ENCODE data around the gene PAIP2.
"Not testable (repeated sequence)": the region's sequence is repeated elsewhere in the genome, so short reads cannot be mapped to it uniquely, and the experiment has no call there.

The PAIP2 gene

GRCh38 chr5:139379626-139380449 lies 38.2 kb downstream of the PAIP2 start:
- no peak for DNase-seq

GRCh38 chr5:139381837-139382761 lies 40.4 kb downstream of the PAIP2 start:
- no peak for DNase-seq

GRCh38 chr5:139382807-139383206 lies 41.2 kb downstream of the PAIP2 start:
- DNase-seq, result no peak

DNA sequence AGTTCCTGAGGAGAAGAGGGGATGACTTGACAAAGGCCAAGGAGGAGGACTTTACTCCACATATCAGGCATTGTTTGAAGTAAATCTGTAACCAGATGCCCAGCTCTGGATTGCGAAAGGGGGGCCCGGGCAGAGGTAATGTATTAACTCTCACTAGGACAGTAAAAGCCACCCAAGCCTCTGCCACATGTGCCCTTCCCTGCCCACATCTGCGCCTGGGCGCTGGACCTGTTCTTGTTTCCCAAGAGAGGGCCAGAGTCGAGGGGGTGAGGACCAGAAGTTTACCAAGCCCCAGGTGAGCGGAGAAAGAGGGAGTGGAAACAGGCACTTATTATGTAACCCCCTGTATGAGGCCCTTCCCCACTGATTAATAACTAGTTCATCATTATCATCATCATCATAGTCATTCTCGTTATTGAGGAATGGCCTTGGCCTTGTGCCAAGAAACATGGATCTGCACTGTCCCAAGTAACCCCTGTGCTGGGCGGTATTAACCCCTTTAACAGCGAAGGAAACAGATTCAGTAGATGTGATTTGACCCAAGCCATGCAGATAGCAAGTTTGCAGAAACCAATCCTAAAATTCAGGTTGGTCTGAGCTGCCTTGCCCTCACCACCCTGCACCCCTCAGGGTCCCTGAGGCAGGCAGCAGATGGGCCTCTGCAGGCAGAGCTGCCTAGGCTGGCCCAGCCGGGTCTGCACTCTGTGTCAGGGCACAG lies 41.8 kb downstream of the PAIP2 start, which contains the start of gene SLC23A1:
TSS of gene SLC23A1 (minus strand) at position 23 of the 718 bp plus-strand sequence. CDS start 44 bp downstream, outside the sequence.
- no peak for DNase-seq

DNA sequence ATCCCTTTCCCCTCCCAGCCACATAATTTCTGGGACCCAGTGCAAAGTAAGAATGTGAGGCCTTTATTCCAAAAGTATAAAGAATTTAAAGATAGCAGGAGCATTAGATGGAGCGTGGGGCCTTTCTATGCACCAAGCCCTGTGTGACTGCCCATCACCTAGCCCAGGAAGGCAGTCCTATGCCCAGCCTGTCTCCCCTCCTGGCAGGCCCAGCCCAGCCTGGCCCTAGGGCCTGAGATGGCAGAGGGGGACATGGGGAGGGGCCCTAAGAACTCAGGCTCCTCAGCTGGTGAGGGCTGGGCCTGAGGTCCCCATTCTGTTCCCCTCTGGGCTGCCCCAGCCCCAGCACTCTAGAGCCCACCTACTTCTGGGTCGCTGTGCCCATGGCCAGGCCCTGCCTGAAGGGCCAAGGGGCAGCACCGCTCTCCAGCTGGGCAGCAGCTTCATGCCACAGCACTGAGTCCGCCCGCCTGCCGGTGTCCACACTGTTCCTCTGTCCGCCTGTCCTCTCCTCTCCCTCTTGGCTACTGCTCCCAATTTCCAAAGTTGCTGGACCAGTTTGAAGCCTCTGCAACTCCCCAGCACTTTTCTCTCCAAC lies 42.4 kb downstream of the PAIP2 start:
- no peak for DNase-seq

DNA sequence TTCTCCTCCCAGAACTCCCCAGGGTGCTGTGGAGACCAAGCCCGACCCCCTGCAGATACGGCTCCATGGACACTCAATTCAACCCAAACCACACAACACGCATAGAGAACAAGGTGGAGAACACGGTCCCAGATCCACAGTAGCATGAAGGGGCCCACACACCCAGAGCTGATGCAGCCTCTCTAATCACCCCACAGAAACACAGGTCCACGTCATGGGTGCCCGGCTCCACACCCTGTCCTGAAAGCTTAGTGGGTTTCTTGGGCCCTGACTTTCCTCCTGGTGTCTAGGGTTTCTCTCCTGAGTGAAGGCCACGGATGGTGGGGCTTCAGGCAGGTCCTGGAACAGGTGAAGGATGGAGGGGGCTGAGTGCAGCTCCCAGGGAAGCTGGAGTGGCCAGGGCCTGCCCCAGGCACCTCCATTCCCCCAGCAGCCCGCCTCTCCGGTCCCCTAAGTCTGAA lies 43.0 kb downstream of the PAIP2 start:
- no peak for DNase-seq

- DNase-seq, result no peak
Observed at GRCh38 chr5:139385061-139386049, 43.7 kb downstream of the PAIP2 start.

DNA sequence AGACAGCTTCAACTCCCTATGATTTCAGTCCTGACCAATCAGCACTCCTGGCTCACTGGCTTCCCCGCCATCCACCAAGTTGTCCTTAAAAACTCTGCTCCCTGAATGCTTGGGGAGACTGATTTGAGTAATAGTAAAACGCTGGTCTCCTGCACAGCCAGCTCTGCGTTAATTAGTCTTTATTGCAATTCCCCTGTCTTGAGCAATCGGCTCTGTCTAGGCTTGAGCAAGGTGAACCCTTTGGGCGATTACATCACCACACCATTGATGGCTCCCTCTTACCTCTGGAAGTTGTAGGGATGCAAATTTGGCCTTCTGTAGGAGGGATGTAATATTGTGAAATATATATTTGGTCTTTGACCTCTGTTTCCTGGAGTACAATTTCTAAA lies 44.4 kb downstream of the PAIP2 start:
- DNase-seq, result no peak

GRCh38 chr5:139386956-139387355 lies 45.3 kb downstream of the PAIP2 start:
- DNase-seq, result not testable (repeated sequence)

DNA sequence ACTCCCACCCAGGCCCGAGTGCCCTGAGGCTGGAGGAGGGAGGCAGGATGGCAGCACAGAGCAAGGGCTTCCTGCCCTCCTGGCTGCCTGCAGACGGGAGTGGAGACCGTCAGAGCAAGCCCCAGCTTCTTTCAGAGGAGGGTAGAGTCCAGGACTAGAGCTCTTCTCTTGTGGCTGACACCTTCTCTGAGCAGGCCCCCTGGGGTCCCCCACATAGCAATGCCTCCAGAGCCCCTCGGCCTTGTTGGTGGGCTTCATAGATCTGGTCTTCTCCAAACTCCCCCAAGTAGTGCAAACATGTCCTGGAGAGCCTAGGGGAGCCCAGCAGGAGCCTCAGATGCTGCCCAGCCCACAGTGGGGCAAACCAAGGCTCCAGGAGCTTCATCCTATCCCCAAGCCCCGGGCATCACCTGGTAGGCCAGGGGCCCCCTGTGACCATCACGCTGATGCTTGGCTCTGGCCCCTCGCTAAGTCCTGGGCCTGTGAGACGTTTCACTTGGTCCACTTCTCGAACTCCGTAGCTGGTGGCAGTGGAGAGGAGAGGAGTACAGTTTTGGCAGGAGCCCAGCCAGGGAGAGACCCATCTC lies 46.0 kb downstream of the PAIP2 start:
- DNase-seq, result no peak

GRCh38 chr5:139388198-139388821 lies 46.7 kb downstream of the PAIP2 start:
- DNase-seq, result peak; percentile 86 to 88

DNA sequence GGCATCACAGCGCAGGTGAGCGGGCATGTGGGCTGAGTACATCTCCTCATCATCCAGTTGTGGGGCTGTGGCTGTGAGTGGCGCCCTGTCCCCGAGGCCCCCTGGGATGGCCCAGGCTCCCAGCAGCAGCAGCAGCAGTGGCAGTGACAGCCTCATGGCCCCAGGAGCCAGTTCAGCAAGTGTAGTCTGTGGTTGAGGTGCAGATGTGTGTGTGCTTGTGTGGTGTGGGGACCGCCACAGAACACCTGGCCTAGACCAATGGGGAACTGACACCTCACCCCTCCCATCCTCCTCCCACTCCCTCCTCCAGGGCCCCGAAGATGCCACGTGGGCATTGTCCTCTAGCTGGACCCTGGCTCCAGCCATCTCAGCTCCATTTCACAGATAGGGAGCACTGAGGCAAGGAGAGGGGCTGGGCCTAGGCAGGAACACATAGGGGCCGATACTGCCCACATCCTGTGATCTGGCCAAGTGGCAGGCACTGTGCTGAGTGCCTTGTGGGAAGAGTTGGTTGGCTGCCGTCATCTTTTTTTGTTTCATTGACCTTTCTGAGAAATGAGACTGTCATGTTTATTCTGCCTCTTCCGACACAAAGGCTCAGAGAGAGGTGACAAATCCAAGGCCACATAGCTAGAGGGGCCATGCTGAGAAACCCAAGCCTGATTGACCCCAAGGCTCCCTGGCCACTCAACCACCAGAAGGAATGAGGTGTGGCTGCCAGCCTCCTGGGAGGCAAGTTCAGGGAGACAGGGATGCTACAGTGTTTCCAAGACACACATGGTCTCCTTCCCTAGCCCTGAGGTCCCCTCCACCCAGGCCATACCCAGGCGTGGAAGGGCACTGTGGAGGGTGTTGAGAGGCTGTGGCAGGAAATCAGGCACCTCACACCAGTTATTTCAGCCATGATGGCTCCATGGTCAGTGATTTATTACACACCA lies 48.3 kb downstream of the PAIP2 start, which contains the start of gene MZB1:
TSS of gene MZB1 (minus strand) at position 213 of the 938 bp plus-strand sequence. CDS start at position 156, 57 bp downstream.
- DNase-seq, result peak in 1 of 2 experiments; percentile 19

DNA sequence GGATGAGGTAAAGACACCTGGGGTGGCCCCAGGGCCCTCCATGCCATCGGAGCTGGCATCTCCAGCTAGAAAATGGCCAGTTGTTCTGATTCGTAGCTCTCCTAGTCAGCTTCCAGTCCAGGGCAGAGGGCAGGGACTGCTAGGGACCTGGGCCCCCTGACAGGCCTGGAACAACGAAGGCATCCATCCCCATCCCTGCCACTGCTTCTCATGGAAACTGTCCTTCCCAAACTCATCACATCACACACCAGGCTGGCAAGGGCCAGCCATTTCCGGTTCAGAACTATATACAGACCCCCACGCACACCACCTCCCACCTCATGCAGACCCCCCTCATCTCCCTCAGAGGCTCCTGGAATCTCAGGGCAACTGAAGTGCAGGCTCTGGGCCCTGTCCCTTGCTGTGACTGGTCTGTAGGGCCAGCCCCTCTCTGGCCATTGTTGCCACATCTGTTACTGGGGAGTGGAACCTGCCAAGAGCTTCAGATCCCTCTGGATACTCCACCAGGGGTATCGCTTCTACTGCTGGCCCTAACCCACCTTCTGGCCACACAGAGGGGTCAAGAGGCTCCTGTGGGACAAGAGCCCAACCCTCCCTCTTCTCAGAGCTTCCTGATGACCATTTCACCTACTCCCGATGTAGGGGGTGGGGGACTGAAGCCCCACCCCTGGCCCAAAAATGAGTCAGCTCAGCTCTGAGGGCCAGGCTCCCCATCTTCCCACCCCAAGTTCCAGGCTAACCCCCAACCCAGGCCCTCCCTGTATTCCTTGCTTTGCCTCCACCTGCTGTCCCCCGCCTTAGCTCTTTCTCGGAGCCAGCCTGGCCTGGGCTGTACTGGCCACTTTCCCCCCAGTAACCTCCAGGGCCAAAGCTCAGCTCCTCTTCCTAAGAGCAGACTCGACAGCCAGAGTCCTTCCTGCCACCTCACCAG lies 49.2 kb downstream of the PAIP2 start:
- DNase-seq, result no peak

GRCh38 chr5:139391570-139392323 lies 50.1 kb downstream of the PAIP2 start:
- peak; percentile 41 to 55 for DNase-seq

DNA sequence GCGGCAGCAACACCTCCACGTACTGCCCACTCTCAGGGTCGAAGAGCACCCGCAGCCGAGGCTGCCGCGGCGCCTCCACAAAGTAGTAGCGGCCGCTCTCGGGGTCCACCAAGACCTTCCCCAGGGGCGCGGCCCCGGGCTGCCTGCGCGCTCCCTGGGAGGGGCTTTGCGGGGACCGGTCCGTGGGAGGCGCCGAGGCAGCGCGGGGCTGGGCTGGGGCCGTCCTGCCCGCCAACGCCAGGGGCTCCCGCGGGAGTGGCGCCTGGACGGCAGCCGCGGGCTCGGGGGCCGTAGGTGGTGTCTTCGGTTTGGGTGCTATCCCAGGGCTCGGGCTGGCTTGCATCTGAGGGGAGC lies 50.6 kb downstream of the PAIP2 start:
- DNase-seq, result peak in 1 of 2 experiments; percentile 55

- DNase-seq, result peak; percentile 84 to 86
Observed at GRCh38 chr5:139392678-139393496, 51.2 kb downstream of the PAIP2 start.

Measured in Kasumi-1 (cell line).